H1 (cell line): ENCODE results near the gene TRIM23. TPM values are rescaled to one million over a fixed set of nuclear protein-coding genes. Genes with fewer than 3 reads are reported as not detected.

ENCODE experiments used
- CEBPB ChIP-seq: IDR thresholded peaks from 2 replicates; pipeline ENCODE4 v1.6.1; 2012; ENCODE audit warnings: low read depth, low read length
- CHD1 ChIP-seq: IDR thresholded peaks from 2 replicates; pipeline ENCODE4 v1.6.1; 2012; ENCODE audit warnings: low read depth, low read length, improper control_type of control experiment
- CTCF ChIP-seq, 3 experiments: IDR thresholded peaks; 1 replicate in 2 of 3; 2 replicates in 1 of 3; pipeline versions ENCODE4 v1.5.1 to v1.6.1; 2011; ENCODE audit warnings: low read length in 3 of 3, mild to moderate bottlenecking in 3 of 3, inconsistent platforms in 2 of 3, low read depth in 1 of 3, moderate library complexity in 1 of 3; ENCODE audit not compliant: insufficient read depth in 1 of 3; ENCODE audit errors: control extremely low read depth in 1 of 3
- EP300 ChIP-seq, 2 experiments: IDR thresholded peaks; 1 replicate in 1 of 2; 2 replicates in 1 of 2; pipeline ENCODE4 v1.6.1; 2011 to 2012; ENCODE audit warnings: low read depth in 2 of 2, low read length in 2 of 2, mild to moderate bottlenecking in 2 of 2, borderline replicate concordance in 1 of 2, inconsistent platforms in 1 of 2, moderate library complexity in 1 of 2
- HDAC6 ChIP-seq: IDR thresholded peaks from one replicate; pipeline ENCODE4 v1.7.1; 2012; ENCODE audit warnings: low read depth, mild to moderate bottlenecking, inconsistent platforms, low read length, moderate library complexity
- KDM5A ChIP-seq: fragments of 200-600 bp; IDR thresholded peaks from 2 replicates; pipeline ENCODE4 v1.7.1; 2012; ENCODE audit warnings: mild to moderate bottlenecking, low read length, inconsistent platforms, mixed read lengths
- SAP30 ChIP-seq: fragments of 300-600 bp; sonication (generic); IDR thresholded peaks from 2 replicates; pipeline ENCODE4 v1.7.1; 2012; ENCODE audit warnings: low read length, moderate library complexity, mild to moderate bottlenecking, inconsistent platforms; ENCODE audit not compliant: insufficient read depth, insufficient replicate concordance
- TAF1 ChIP-seq: IDR thresholded peaks from 2 replicates; pipeline ENCODE4 v1.6.1; 2011; ENCODE audit warnings: mild to moderate bottlenecking, low read depth, low read length
- USF2 ChIP-seq: IDR thresholded peaks from 2 replicates; pipeline ENCODE4 v1.6.1; 2011; ENCODE audit warnings: low read length, improper control_type of control experiment
- polyA plus RNA-seq, 7 experiments: library from polyadenylated mRNA; depleted of rRNA in 3 of 7; stranded (reverse) in 5 of 7; unstranded in 2 of 7; fragments of >200 nt in 5 of 7; fragments of 200-250 nt in 2 of 7; gene quantifications; 1 replicate in 5 of 7; 2 replicates in 1 of 7; 4 replicates in 1 of 7; pipeline versions ENCODE4 v1.2.1 to v1.2.3, GENCODE V29; 2011 to 2013; ENCODE audit warnings: missing spikeins in 2 of 7, mixed read lengths in 2 of 7
- total RNA-seq: library from RNA; stranded (reverse); fragmentation: NEBNext Ultra II Directional; extraction: Animal tissue kit (Norgen Biotek cat#: 25700); gene quantifications from 2 replicates; pipeline ENCODE4 v1.2.1, GENCODE V29; 2021

Gene TRIM23
- total and polyA plus RNA-seq, 2 of the 8 experiments (the other 6 are each of a cell fraction or from before 2014, with no cell fraction given): 2.5 to 11.7 TPM

DNA sequence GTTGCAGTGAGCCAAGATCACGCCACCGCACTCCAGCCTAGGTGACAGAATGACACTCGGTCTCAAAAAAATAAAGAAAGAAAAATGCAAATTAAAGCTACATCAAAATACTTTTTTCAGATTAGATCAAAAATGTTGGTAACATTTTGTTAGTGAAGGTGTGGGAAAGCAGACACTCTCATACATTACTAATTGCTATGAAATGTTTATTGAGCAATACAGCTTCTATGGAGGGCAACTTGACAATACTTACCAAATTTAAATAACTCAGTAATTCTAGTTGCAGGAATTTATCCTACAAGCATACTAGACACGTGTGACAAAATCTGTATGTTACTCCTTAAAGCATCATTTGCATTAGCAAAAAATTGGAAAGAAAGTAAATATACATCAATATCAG, 4.1 kb downstream of the TRIM23 start (continued):
- TF ChIP-seq CTCF (IDR thresholded peaks at IDR 0.05; ENCODE audit: control extremely low read depth in 1 of 3, insufficient read depth in 1 of 3, low read depth in 1 of 3, low read length in 3 of 3) (no peak), KDM5A (no peak), USF2 (no peak), HDAC6 (no peak), TAF1 (no peak), SAP30 (no peak), EP300 (IDR thresholded peaks at IDR 0.05; ENCODE audit: borderline replicate concordance in 1 of 2, low read depth in 2 of 2, low read length in 2 of 2) (no peak), CEBPB (no peak), CHD1 (no peak)
- TF ChIP-seq, all 59 proteins: peak for 0
